HG03280 (cell line): ENCODE data around the gene AGT.
A peak's percentile ranks its signal among the peaks of the same experiment; 100 is the strongest.

Experiments
- ATAC-seq: cut with Tn5 transposase; IDR thresholded peaks from one replicate; pipeline ENCODE4 v1.9.1; 2021; ENCODE audit warnings: mild to moderate bottlenecking, moderate library complexity; ENCODE audit not compliant: unreplicated experiment

AGT gene

DNA sequence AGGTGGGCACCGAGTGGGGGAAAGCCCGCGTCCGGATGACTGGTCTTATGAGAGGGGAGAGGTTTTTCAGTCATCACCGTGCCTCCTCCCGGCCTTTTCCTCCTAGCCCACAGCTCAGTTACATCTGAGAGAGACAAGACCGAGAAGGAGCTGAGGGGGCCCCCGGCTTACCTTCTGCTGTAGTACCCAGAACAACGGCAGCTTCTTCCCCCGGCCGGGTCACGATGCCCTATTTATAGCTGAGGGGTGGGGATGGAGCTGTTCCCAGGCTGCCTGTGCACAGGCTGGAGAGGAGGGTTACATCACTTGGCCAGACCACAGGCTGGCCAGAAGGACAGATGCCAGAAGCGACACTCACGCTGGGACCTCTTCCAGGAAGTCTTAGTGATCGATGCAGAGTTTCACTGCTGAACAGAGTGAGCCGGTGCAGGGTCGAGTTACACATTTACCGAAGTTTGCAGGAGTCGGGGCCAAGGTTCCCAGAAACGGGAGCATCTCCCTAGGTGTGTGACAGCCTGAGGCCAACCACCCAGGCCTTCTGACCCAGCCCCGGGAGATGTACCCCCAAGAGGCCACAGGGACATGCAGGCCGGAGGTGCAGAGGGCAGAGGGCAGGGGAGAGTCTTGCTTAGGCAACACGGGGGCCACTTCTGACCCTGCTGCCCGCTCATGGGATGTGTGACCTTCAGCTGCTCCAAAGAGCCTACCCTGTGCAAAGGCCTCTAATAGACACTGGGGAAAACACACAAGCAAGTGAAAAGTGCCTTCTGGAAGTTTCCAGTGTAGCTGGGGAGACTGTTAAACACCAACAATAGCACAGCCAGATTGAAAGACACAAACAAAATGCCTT lies at the start of gene AGT:
AGT (minus strand) TSS at position 208 of the 850 bp plus-strand sequence. CDS start 3,299 bp downstream, outside the sequence.
- no peak for ATAC-seq

DNA sequence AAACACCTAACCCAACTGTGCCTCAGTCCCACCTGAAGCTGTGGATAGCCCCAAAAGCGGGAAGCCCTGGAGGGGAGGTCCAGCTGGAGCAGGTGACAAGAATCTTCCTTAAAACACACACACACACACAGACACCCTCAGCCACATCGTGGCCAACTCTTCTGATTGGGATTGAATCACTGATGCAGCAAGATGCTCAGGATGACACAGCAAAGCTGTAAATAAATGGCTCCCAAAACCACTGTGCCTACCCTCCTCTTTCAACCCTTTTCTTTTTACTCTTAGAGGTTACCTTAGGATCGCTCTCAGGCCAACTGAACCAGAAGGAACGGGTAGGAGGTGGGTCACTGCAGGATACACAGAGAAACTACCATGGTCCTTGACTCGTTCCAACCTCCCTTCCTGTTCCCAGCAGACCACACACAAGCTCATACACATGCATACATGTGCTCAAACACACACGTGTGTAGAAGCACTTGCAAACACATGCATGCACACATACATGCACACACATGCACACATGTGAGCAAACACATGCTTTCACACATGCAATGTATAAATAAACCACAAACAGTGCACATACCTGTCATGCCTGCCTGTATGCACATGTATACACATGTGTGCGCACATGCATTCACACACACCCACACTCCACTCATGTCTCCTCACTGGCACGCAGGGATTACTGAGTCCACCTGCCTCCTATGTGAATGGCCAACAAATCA lies 47.7 kb upstream of the AGT start:
- ATAC-seq, result no peak

DNA sequence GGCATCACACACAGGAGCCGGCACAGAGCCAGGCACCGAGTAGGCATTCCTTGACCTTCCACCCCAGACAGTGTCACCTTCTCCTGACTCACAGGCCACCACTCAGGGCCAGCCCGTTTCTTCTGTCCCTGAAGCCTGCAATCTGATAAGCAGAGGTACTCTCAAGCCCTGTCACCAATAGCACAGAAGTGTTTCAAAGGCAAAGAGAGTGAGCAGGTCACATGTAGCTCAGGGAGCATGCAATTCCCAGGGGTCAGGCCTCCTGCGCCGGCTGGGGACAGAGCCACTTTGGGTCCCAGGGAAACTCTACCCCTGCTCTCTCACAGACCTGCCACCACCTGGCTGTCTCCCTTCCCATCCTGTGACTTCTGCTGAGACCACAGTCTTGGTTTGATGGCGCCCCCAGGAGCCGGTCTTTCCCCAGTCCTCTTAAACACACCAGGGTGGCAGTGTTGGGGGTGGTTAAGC lies 46.5 kb upstream of the AGT start:
- ATAC-seq, result no peak

DNA sequence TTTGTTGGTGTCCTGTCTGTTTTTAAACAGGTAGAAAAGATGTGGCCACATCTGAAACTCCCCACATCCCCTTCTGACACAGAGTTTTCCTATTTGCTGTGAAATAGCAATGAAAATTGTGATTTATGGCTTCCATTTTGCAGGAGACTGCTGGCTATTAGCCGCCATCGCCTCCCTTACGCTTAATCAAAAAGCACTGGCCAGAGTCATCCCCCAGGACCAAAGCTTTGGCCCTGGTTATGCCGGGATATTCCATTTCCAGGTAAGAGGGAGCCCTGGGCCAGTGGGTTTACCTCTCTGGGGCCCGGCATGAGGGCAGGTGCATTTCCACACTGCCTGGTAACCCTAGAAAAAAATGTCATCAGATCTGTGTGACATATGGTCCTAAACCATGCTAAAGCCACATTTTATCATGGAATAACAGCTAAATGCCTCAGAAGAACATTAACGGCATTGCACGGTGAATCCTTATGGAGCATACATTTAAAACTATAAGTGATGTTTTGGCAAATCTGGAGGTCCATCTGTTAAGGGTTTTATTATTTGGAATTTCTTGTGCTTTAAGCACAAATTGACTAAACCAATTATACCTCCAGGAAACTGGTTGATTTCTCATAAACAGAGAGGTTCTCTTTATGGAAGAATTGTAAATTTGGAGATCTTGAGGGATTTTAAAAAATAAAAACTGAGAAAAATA lies 45.6 kb upstream of the AGT start:
- no peak for ATAC-seq

DNA sequence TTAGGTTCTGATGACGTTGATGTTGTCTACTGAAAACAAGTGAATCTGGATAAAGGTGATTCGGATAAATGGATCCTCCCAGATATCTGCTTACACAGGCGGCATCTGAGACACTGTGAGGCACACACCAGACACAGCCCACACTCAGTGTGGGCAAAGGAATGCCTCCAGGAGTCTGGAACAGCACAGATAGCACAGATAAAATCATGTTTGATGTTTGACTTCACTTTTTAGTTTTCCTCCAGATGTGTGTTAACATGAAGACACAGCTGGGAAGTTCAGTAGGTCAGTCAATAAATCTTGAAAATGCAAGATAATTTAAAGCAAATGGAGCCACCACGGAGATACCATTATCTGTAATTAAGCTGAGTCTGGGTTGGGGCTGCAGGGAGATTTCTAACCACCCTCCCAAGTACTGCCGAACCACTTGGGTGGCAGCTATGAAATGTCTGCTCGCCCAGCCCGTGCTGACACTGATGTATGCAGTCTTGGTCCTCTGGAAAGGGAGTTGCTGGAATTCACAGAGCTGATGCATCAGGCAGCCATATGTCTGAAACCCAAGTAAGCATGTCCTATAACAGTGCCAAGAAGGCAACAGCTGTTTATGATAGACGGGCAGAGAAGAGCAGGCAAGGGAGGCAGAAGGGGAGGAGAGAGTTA lies 44.9 kb upstream of the AGT start:
- no peak for ATAC-seq

DNA sequence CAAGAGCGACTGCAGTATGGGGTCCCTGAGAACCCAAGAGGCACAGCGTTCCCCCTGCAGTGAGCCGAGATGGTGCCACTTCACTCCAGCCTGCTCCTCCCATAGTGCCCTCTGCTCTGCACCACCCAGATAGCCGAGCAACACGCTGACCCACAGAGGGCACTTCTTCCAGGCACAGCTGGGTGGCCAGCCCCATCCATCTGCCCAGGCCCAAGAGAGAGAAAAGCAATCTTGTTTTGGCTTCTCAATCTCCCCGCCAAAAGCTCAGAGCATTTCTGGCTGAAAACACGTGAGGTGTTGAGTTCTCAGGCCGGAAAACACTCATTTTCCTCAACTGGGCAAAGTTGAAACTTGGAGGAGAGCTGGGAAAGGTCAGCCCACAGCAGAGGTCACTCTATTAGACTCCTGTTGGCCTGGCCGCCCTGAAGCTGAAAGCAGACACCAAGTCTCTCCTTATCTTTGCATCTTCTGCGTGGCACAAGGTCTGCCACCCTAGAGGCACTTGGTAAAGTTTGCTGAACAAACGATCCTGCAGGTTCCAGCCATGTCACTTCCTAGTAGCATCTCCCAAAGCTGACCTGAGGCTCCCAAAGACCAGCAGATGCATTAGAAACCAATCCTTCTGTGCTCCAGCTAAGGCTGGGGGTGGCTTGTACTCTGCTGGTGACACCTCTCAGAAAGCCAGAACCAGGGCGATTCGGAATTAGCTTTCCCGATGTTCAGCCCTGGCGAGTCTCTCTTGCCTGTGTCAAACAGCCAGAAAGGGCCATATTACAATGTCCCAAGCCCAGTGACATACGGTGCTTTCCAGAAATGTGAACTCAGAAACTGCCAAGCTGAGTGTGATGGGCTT lies 44.2 kb upstream of the AGT start:
- no peak for ATAC-seq

DNA sequence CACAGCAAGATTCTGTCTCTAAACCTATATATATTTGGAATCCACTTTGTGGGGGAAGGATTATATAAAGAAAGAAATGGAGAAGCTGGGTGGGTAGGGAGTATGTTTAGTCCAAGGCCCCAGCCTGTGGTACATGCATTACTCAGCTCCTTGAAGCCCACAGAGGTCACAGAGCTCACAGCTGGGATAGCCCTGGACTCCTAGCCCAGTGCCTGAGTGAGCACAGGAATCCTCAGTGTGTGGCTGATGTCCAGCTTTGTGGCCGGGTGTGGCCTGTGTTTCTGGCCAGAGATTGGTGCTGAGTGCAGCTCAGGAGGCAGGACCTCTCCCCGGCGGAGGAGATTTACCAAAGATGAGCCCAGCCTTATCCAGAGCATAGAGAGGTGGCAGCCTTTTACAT lies 40.9 kb upstream of the AGT start:
- no peak for ATAC-seq

DNA sequence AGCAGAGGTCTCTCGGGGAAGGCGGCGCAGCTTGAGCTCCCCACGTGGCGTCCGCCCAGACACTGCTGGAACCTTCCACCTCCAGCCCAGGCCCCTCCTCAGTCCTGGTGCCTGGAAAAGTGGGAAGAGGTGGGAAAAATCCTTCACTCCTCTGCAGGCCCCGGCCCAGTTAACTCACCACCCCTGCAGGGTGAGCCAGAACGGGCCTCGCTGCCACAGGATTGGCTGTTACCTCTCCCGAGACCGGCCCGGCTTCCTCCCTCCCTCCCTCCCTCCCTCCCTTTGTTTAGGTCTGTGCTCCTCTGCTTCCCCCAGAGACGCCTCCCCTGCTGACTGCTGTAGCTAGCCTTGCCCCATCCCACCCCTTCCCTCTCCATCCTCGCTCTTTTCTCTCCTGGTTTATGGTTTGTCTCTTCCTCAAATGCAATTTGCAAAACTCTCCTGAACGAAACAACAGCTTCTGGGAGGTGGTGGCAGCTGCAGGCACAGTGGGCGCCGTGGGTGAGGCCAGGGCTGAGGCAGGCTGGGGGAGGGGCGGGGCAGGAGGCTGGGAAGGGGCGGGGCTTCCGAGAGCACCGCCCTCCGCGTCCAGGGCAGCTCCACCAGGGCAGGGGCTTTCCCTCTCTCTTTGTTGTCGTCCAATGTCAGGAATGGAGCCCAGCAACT lies 39.8 kb upstream of the AGT start:
- no peak for ATAC-seq

DNA sequence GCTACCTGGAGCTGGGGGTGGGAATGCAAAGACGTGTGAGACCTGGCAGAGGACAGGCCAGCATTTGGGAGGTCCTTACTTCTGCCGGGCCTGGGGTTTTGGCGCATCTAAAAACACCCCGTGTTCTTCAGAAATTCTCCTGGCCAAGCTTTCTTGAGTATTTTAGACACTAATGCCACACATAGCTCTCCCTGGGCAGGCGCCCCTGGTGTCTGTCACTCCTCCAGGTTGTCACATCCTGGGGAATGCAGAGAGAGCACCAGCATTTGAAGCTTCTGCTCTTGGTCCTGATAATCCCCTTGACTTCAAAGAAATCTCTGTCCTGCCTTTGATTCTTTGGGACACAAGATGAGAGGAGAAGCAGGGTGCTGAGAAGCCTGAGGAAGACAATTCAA lies 39.3 kb upstream of the AGT start:
- no peak for ATAC-seq

DNA sequence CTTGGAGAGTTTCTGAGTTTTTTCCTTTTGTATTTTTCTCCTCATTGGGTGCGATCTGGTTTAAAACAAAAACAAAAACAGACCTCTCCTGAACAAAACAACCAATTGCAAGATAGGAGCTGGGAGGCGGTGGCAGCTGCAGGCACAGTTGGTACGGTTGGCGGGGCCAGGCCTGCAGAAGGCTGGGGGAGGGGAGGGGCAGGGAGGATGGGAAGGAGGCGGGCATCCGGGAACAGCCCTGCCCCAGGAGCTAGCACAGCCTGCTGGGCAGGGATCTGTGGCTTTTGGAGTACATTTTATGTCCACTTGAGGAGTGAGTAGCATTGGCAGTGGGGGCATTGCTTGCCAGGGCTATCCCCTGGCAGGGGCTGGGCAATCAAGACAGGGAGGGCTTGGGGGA lies 38.5 kb upstream of the AGT start:
- no peak for ATAC-seq

DNA sequence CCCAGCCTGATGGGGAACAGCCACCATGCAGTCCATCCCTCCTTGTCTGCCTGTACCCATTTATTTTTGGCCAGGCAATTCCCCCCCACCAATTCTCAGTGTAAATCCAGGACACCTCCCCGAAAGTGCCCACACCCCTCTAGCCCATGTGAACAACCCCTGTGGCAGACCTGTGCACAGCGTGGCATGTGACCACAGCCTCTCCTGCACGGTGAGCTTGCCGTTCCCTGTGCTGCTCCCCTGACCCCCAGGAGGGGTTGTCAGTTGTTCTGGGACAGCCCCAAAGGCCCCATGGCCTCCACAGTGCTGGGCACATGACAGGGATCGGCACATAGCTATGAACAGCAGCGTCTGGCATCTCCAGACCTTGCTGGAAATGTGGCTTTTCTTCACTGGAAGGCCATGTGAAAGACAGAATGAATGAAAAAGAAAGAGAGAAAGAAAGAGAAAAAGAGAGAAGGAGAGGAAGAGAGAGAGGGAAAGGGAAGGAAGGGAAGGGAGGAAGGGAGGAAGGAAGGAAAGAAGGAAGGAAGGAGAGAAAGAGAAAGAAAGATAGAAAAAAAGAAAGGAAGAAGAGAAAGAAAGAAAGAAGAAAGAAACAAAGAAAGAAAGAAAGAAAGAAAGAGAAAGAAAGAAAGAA lies 37.2 kb upstream of the AGT start:
- ATAC-seq, result no peak

DNA sequence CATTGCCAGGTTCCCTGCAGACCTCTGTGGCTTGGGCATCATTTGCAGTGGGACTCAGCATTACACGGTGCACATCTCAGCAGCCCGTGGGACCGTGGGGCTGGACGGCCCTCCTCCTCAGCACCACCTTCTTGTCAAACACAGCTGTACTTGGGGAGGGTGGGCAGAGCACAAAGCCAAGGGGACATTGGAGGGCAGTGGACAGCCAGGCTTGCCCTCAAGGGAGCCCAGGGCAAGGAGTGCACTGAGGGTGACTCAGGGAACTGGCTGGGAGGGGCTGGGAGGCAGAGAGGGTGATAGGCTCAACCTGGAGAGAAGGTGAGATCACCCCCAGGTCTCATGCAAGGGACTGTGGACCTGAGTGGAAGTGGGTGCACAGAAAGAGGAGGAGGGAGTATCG lies 36.7 kb upstream of the AGT start:
- no peak for ATAC-seq

DNA sequence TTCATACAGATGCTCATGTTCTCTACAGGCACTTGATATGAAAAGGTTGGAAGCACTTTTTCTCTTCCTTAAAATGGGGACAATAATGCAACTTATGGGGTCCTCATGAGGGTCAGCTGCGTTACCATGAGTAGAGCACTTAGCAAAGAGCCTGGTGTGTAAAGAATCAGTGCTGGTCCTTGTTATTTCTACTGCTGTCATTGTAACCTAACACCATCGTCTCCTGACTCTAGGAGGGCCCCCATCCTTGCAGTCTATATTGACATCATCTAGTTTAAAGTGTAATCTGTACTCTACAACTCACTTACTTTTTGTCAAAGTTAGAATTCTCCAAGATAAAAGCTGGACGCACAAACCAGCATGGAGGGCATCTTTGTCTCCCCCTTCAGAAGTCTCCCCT lies 35.7 kb upstream of the AGT start:
- no peak for ATAC-seq

DNA sequence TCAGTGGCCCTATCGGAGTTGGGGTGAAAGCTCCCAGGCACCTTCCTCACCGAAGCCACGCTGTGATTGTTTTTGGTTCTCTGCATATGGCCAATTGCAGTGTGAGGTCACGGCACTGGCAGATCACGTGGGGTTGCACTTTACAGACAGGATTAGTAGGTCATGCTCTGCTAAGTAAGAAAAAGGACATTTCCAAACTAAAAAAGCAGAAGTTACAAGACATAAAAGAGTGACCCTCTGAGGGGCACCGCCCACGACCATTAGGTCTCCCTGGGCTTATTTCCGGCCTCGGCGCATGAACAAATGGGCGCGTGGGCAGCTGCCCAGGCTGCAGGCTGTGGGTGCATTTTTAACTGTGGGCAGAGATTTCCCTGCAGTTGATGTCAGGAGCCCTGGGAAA lies 35.2 kb upstream of the AGT start:
- ATAC-seq, result peak; percentile 55

DNA sequence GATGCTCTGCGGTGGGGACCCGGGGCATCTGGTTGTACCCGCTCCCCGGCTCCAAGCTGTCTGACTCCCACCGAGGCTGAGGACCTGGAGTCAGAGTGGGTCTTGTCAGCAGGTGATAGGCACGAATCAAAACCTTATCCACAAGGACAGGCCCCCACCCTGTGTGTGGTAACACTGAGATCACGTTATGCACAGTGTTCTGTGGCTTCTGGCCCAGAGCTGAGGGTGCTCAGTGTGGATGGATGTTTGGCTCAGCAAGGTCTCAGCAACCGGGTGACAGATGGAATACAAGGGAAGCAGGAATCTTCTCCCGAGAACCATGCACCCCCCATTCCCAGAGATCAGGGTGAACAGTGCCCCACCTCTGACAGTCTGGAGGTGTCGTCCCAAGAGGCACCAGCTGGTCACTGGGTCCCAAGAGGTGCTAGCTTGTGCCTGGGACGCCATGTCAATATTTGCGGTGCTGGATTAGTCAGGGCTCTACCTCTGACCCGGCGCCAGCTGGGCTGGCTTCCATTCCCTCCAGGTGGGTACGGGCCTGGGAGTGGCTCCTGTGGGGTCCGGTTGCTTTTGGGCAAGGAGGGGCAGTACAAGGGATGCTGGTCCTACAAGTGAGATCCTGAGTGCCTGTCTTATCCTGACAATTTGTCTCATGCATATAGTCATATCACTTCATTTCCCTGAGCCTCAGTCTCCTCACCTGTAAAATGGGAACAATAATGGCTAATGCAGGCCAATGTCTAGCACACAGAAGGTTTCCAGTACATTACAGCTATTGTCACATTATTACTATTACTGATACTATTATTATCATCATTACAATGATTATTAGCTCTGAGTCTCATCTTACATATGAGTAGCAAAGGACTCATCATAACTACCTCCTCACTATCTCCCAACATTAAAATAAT lies 34.2 kb upstream of the AGT start:
- ATAC-seq, result no peak

DNA sequence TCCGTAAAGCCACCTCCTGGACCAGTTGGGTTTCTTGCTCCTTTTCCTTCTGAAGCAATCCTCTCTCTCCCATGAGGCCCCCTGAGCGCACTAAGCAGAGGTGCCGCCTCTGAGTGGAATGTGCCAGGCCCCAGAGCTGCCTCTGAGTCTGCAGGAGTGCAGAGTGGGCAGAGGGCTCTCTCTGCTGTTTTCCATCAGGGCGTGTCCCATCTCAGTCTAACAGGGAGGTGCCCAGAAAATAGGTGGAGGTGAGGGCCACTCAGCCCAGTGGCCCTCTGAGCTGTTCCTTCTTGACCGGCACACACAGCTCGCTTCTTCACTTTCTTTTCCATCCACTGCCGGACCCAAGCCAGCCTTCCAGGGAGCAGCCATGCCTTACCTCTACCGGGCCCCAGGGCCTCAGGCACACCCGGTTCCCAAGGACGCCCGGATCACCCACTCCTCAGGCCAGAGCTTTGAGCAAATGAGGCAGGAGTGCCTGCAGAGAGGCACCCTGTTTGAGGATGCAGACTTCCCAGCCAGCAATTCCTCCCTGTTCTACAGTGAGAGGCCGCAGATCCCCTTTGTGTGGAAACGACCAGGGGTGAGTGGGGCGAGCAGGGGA lies 33.3 kb upstream of the AGT start, which contains the start of gene CAPN9:
CAPN9 (plus strand) TSS at position 262 of the 604 bp plus-strand sequence; CDS start at position 371, 109 bp downstream.
- no peak for ATAC-seq

DNA sequence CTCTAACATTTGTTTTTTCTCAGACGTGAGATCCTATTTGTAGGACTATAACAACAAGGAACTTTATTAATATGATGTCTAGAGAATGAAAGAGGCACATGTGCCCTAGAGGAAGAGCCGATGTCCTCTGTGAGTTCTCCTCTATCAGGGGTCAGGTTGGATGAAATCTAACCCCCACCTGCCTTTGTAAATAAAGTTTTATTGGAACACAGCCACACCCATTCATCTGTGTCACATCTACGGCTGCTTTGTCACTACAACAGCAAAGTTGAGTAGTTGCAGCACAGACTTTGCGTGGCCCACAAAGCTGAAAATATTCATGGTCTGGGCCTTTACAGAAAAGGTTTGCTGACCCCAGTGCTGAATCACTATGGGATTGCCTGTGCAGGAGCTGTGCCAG lies 32.7 kb upstream of the AGT start:
- no peak for ATAC-seq

DNA sequence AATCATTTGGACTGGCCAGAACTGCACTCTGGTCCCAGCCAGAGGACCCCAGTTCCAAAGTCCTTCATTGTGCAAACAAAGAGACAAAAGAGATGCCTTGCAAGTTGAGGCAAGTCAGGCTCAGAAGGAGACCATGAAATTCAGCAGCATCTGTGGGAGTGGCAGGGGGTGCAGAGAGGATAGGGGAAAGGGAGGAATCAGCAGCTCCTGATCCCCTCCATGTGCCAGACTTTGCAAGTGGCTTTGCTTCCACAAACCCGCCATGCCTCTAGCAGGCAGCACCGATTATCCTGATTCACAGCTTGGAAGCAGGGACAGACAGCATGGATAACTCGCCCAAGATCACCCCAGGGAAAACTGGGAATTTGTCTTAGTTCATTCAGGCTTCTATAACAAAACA lies 31.1 kb upstream of the AGT start:
- no peak for ATAC-seq
